Measurements from ENCODE around the gene INKA1. TPM values are rescaled to one million over a fixed set of nuclear protein-coding genes. Genes with fewer than 3 reads are reported as not detected.

Gene INKA1
- total RNA-seq, 1 donor from 2014 or later = 21.6 TPM

- TF ChIP-seq CTCF (IDR thresholded peaks at IDR 0.05; ENCODE audit: insufficient read depth, low read length, severe bottlenecking) = no peak
- Histone ChIP-seq H3K27me3 (ENCODE audit: control insufficient read depth, insufficient read depth, low read length) (no peaks in the 10 kb centered on the region), H3K4me3 (ENCODE audit: low read depth, low read length) (no peak overlapping the region), H3K36me3 (ENCODE audit: control insufficient read depth, insufficient read depth, low read length) (no peaks in the 10 kb centered on the region)
- FAIRE-seq (no peak), DNase-seq (ENCODE audit: low read depth) (no peak)
Observed at GRCh38 chr3:49840388-49840787, 37.3 kb downstream of the INKA1 start.

GRCh38 chr3:49841126-49841696 lies 38.1 kb downstream of the INKA1 start:
- Histone ChIP-seq H3K27me3 (ENCODE audit: control insufficient read depth, insufficient read depth, low read length) (no peaks in the 10 kb centered on the region), H3K36me3 (ENCODE audit: control insufficient read depth, insufficient read depth, low read length) (no peaks in the 10 kb centered on the region), H3K4me3 (ENCODE audit: low read depth, low read length) (no peak overlapping the region)
- no peak for FAIRE-seq
- TF ChIP-seq CTCF (IDR thresholded peaks at IDR 0.05; ENCODE audit: insufficient read depth, low read length, severe bottlenecking) = peak; percentile 54
- peak; percentile 32 for DNase-seq (ENCODE audit: low read depth)

- TF ChIP-seq CTCF (IDR thresholded peaks at IDR 0.05; ENCODE audit: insufficient read depth, low read length, severe bottlenecking) = no peak
- Histone ChIP-seq H3K36me3 (ENCODE audit: control insufficient read depth, insufficient read depth, low read length) (no peaks in the 10 kb centered on the region), H3K4me3 (ENCODE audit: low read depth, low read length) (no peak overlapping the region), H3K27me3 (ENCODE audit: control insufficient read depth, insufficient read depth, low read length) (no peaks in the 10 kb centered on the region)
- DNase-seq (ENCODE audit: low read depth) (no peak), FAIRE-seq (no peak)
Observed at GRCh38 chr3:49841806-49842205, 38.7 kb downstream of the INKA1 start.

GRCh38 chr3:49842843-49843517 lies 39.9 kb downstream of the INKA1 start:
- H3K27me3 ChIP-seq (ENCODE audit: control insufficient read depth, insufficient read depth, low read length) = no peaks in the 10 kb centered on the region
- no peak overlapping the region for H3K4me3 ChIP-seq (ENCODE audit: low read depth, low read length)
- no peak for DNase-seq (ENCODE audit: low read depth)
- TF ChIP-seq CTCF (IDR thresholded peaks at IDR 0.05; ENCODE audit: insufficient read depth, low read length, severe bottlenecking) = no peak
- H3K36me3 ChIP-seq (ENCODE audit: control insufficient read depth, insufficient read depth, low read length) = no peaks in the 10 kb centered on the region
- no peak for FAIRE-seq

- peak; percentile 66 for FAIRE-seq
- no peaks in the 10 kb centered on the region for H3K36me3 ChIP-seq (ENCODE audit: control insufficient read depth, insufficient read depth, low read length)
Observed at GRCh38 chr3:49844464-49845183, 41.6 kb downstream of the INKA1 start.

More at GRCh38 chr3:49844464-49845183, 41.6 kb downstream of the INKA1 start:
- Histone ChIP-seq H3K27me3 (ENCODE audit: control insufficient read depth, insufficient read depth, low read length) (no peaks in the 10 kb centered on the region), H3K4me3 (ENCODE audit: low read depth, low read length) (no peak overlapping the region)
- DNase-seq (ENCODE audit: low read depth) = no peak
- TF ChIP-seq CTCF (IDR thresholded peaks at IDR 0.05; ENCODE audit: insufficient read depth, low read length, severe bottlenecking) = no peak

Measured in bronchial epithelial cell (primary cell).